H1 (cell line): ENCODE results near the gene NINJ2. TPM values are rescaled to one million over a fixed set of nuclear protein-coding genes. Genes with fewer than 3 reads are reported as not detected.

Source experiments
- CHD2 ChIP-seq: IDR thresholded peaks from 2 replicates; pipeline ENCODE4 v1.6.1; 2012; ENCODE audit warnings: low read length, improper control_type of control experiment
- CHD7 ChIP-seq: fragments of 300-600 bp; sonication (generic); IDR thresholded peaks from 2 replicates; pipeline ENCODE4 v1.7.1; 2012; ENCODE audit warnings: low read length, moderate library complexity, mild to moderate bottlenecking, inconsistent platforms; ENCODE audit not compliant: insufficient replicate concordance
- CREB1 ChIP-seq: IDR thresholded peaks from 2 replicates; pipeline ENCODE4 v1.6.1; 2012; ENCODE audit warnings: inconsistent platforms
- CTCF ChIP-seq, 3 experiments: IDR thresholded peaks; 1 replicate in 2 of 3; 2 replicates in 1 of 3; pipeline versions ENCODE4 v1.5.1 to v1.6.1; 2011; ENCODE audit warnings: low read length in 3 of 3, mild to moderate bottlenecking in 3 of 3, inconsistent platforms in 2 of 3, low read depth in 1 of 3, moderate library complexity in 1 of 3; ENCODE audit not compliant: insufficient read depth in 1 of 3; ENCODE audit errors: control extremely low read depth in 1 of 3
- EZH2 ChIP-seq: fragments of 200-600 bp; sonication (generic); IDR thresholded peaks from 2 replicates; pipeline ENCODE4 v1.7.1; 2012; ENCODE audit warnings: low read depth, mild to moderate bottlenecking, moderate library complexity, low read length, inconsistent platforms; ENCODE audit not compliant: severe bottlenecking
- KDM1A ChIP-seq: fragments of 200-600, 300-600 bp; sonication (generic); IDR thresholded peaks from 2 replicates; pipeline ENCODE4 v1.7.1; 2016; ENCODE audit warnings: mild to moderate bottlenecking, low read length, borderline replicate concordance
- PHF8 ChIP-seq: fragments of 200-600 bp; sonication (generic); conservative IDR thresholded peaks from 2 replicates; pipeline ENCODE4 v1.7.1; 2012; ENCODE audit warnings: low read depth, mild to moderate bottlenecking, inconsistent platforms, low read length, moderate library complexity
- SAP30 ChIP-seq: fragments of 300-600 bp; sonication (generic); IDR thresholded peaks from 2 replicates; pipeline ENCODE4 v1.7.1; 2012; ENCODE audit warnings: low read length, moderate library complexity, mild to moderate bottlenecking, inconsistent platforms; ENCODE audit not compliant: insufficient read depth, insufficient replicate concordance
- SRF ChIP-seq: IDR thresholded peaks from 2 replicates; pipeline ENCODE4 v1.6.1; 2011; ENCODE audit warnings: mild to moderate bottlenecking, low read depth, low read length, moderate library complexity
- polyA plus RNA-seq, 7 experiments: library from polyadenylated mRNA; depleted of rRNA in 3 of 7; stranded (reverse) in 5 of 7; unstranded in 2 of 7; fragments of >200 nt in 5 of 7; fragments of 200-250 nt in 2 of 7; gene quantifications; 1 replicate in 5 of 7; 2 replicates in 1 of 7; 4 replicates in 1 of 7; pipeline versions ENCODE4 v1.2.1 to v1.2.3, GENCODE V29; 2011 to 2013; ENCODE audit warnings: missing spikeins in 2 of 7, mixed read lengths in 2 of 7
- total RNA-seq: library from RNA; stranded (reverse); fragmentation: NEBNext Ultra II Directional; extraction: Animal tissue kit (Norgen Biotek cat#: 25700); gene quantifications from 2 replicates; pipeline ENCODE4 v1.2.1, GENCODE V29; 2021

NINJ2 gene
- total and polyA plus RNA-seq, 2 of the 8 experiments (the other 6 are each of a cell fraction or from before 2014, with no cell fraction given): 1.4 TPM; not detected in 1

GRCh38 chr12:556498-556897, 106.7 kb downstream of the NINJ2 start (continued):
- TF ChIP-seq CHD7: no peak
- TF ChIP-seq EZH2: no peak
- no peak for TF ChIP-seq KDM1A
- TF ChIP-seq PHF8: no peak
- TF ChIP-seq CREB1: no peak
- no peak for TF ChIP-seq CTCF (IDR thresholded peaks at IDR 0.05; ENCODE audit: control extremely low read depth in 1 of 3, insufficient read depth in 1 of 3, low read depth in 1 of 3, low read length in 3 of 3)
- TF ChIP-seq SAP30: no peak
- no peak for TF ChIP-seq SRF
- no peak for TF ChIP-seq CHD2
